WTC11 (cell line): ENCODE data around the gene CLIP2. TPM values are rescaled to one million over a fixed set of nuclear protein-coding genes. Genes with fewer than 3 reads are reported as not detected.

Experiments used
- ATAC-seq: fragments of 200-7000 bp; cut with Tn5 transposase; 2 replicates; pipeline ENCODE4 v1.10.0; 2021; ENCODE audit warnings: mild to moderate bottlenecking, moderate library complexity
- CTCF ChIA-PET: fragments of 300-600 bp; sonication (Branson Sonifier 250); formaldehyde crosslinking; loops from one replicate; lab custom pipeline; 2021; ENCODE audit warnings: antibody characterized with exemption; lab: Charles Lee
- POLR2A ChIA-PET: fragments of 350-600 bp; sonication (Branson Sonifier 250); formaldehyde crosslinking; loops from one replicate; lab custom pipeline; 2021; ENCODE audit warnings: antibody characterized with exemption; lab: Charles Lee
- DNase-seq: peaks from one replicate; pipeline ENCODE4 v3.0.0; 2021; ENCODE audit warnings: low spot score
- H3K27ac Mint-ChIP-seq: 2 replicates; pipeline ENCODE4 v1.8.0; 2021; ENCODE audit warnings: mixed read lengths
- H3K27me3 Mint-ChIP-seq: 2 replicates; pipeline ENCODE4 v1.8.0; 2021; ENCODE audit warnings: low read depth, mild to moderate bottlenecking, moderate library complexity, mixed read lengths
- H3K36me3 Mint-ChIP-seq: 2 replicates; pipeline ENCODE4 v1.8.0; 2021; ENCODE audit warnings: mixed read lengths
- H3K4me1 Mint-ChIP-seq: 2 replicates; pipeline ENCODE4 v1.8.0; 2022; ENCODE audit warnings: mixed read lengths
- H3K4me3 Mint-ChIP-seq: 2 replicates; pipeline ENCODE4 v1.8.0; 2021; ENCODE audit warnings: mild to moderate bottlenecking, moderate library complexity, mixed read lengths
- H3K9me3 Mint-ChIP-seq: 2 replicates; pipeline ENCODE4 v1.8.0; 2021; ENCODE audit warnings: mixed read lengths
- ARID4B ChIP-seq: sonication (generic); formaldehyde crosslinking; IDR thresholded peaks from 2 replicates; pipeline ENCODE4 v1.8.0; 2023; ENCODE audit warnings: missing genetic modification reagents, mild to moderate bottlenecking, borderline replicate concordance
- ERG ChIP-seq: fragments of 250-450 bp; sonication (Bioruptor Pico); IDR thresholded peaks from 2 replicates; pipeline ENCODE4 v1.8.0; 2021; ENCODE audit warnings: mild to moderate bottlenecking
- HMGA2 ChIP-seq: fragments of 250-450 bp; sonication (Bioruptor Pico); IDR thresholded peaks from 2 replicates; pipeline ENCODE4 v1.4.0; 2021; ENCODE audit warnings: mild to moderate bottlenecking, moderate library complexity
- NFATC4 ChIP-seq: fragments of 250-450 bp; sonication (Bioruptor Pico); IDR thresholded peaks from 2 replicates; pipeline ENCODE4 v1.9.0; 2021; ENCODE audit warnings: mild to moderate bottlenecking
- TP53 ChIP-seq: sonication (generic); formaldehyde crosslinking; IDR thresholded peaks from 2 replicates; pipeline ENCODE4 v1.8.1; 2023; ENCODE audit warnings: mild to moderate bottlenecking, missing genetic modification reagents
- USF1 ChIP-seq: sonication (generic); formaldehyde crosslinking; IDR thresholded peaks from 2 replicates; pipeline ENCODE4 v1.8.0; 2022; ENCODE audit warnings: mild to moderate bottlenecking, missing genetic modification reagents
- ZNF317 ChIP-seq: sonication (generic); formaldehyde crosslinking; IDR thresholded peaks from 2 replicates; pipeline ENCODE4 v1.8.1; 2023; ENCODE audit warnings: low read depth, mild to moderate bottlenecking, moderate library complexity, missing genetic modification reagents, borderline replicate concordance
- total RNA-seq: library from RNA; stranded (reverse); gene quantifications from 3 replicates; pipeline ENCODE4 v1.2.3, GENCODE V29; 2021
- TF ChIP-seq, protein P1 (sequence below): sonication (generic); formaldehyde crosslinking; IDR thresholded peaks from 2 replicates; pipeline ENCODE4 v1.8.1; 2023; ENCODE audit warnings: mild to moderate bottlenecking, missing genetic modification reagents
- TF ChIP-seq, protein P2 (sequence below): sonication (generic); formaldehyde crosslinking; conservative IDR thresholded peaks from 2 replicates; pipeline ENCODE4 v1.8.1; 2023; ENCODE audit warnings: mild to moderate bottlenecking, low read depth, missing genetic modification reagents, moderate library complexity
- TF ChIP-seq, protein P3 (sequence below): sonication (generic); formaldehyde crosslinking; IDR thresholded peaks from 2 replicates; pipeline ENCODE4 v1.8.1; 2023; ENCODE audit warnings: mild to moderate bottlenecking, missing genetic modification reagents, moderate library complexity
- TF ChIP-seq, protein P4 (sequence below): sonication (generic); formaldehyde crosslinking; IDR thresholded peaks from 2 replicates; pipeline ENCODE4 v1.8.1; 2023; ENCODE audit warnings: mild to moderate bottlenecking, missing genetic modification reagents, moderate library complexity
- TF ChIP-seq, protein P5 (sequence below): sonication (generic); formaldehyde crosslinking; IDR thresholded peaks from 2 replicates; pipeline ENCODE4 v1.8.0; 2022; ENCODE audit warnings: mild to moderate bottlenecking, missing genetic modification reagents

Gene CLIP2
- total RNA-seq, 1 experiment from 2014 or later = 48.1 TPM

- TF ChIP-seq ARID4B (CRISPR knock-in tag) = no peak
- TF ChIP-seq HMGA2 (CRISPR knock-in tag) = no peak
- no peak for TF ChIP-seq ZNF317 (CRISPR knock-in tag)
- TF ChIP-seq TP53 = no peak
- TF ChIP-seq, protein P1, sequence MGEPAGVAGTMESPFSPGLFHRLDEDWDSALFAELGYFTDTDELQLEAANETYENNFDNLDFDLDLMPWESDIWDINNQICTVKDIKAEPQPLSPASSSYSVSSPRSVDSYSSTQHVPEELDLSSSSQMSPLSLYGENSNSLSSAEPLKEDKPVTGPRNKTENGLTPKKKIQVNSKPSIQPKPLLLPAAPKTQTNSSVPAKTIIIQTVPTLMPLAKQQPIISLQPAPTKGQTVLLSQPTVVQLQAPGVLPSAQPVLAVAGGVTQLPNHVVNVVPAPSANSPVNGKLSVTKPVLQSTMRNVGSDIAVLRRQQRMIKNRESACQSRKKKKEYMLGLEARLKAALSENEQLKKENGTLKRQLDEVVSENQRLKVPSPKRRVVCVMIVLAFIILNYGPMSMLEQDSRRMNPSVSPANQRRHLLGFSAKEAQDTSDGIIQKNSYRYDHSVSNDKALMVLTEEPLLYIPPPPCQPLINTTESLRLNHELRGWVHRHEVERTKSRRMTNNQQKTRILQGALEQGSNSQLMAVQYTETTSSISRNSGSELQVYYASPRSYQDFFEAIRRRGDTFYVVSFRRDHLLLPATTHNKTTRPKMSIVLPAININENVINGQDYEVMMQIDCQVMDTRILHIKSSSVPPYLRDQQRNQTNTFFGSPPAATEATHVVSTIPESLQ (CRISPR knock-in tag) = no peak
- TF ChIP-seq, protein P2, sequence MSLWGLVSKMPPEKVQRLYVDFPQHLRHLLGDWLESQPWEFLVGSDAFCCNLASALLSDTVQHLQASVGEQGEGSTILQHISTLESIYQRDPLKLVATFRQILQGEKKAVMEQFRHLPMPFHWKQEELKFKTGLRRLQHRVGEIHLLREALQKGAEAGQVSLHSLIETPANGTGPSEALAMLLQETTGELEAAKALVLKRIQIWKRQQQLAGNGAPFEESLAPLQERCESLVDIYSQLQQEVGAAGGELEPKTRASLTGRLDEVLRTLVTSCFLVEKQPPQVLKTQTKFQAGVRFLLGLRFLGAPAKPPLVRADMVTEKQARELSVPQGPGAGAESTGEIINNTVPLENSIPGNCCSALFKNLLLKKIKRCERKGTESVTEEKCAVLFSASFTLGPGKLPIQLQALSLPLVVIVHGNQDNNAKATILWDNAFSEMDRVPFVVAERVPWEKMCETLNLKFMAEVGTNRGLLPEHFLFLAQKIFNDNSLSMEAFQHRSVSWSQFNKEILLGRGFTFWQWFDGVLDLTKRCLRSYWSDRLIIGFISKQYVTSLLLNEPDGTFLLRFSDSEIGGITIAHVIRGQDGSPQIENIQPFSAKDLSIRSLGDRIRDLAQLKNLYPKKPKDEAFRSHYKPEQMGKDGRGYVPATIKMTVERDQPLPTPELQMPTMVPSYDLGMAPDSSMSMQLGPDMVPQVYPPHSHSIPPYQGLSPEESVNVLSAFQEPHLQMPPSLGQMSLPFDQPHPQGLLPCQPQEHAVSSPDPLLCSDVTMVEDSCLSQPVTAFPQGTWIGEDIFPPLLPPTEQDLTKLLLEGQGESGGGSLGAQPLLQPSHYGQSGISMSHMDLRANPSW (CRISPR knock-in tag) = no peak
- TF ChIP-seq USF1 (CRISPR knock-in tag) = no peak
- TF ChIP-seq, all 79 proteins: peak for 0
These were observed 26.4 kb upstream of the CLIP2 start (continued) for GRCh38 chr7:74262639-74263398.

DNA sequence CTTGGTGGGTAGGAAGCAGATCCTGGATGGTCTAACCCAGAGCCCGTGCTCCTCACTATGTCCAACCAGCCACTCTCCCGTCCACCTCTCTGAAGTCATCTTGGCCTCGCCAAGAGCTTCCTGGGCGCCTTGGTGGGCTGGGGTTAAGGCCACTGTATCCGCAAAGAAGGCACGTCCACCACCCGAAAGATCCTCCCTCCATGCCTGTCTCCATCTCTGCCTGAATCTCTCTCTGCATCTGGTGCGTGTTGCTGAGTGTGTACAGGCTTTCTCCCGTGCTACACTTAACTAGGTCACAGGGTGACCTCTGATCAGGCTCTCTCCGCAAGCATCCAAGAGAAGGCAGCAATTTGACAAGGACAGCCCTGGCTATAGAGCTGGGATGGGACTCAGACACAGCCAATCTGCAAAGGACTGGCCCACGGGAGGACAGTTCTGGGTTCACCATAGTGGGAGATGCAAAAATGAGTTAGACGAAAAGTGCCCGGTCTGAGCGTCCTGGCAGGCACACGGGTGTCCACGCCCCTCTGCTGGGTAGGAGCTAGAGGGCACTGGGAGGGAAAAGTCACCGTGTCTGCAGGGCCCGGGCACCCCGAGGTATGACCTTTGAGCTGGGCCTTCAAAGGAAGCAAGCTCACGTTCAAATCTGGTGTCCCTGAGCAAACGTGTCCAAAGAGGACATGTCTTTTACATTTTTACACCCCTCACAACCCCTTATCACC is 25.6 kb upstream of the CLIP2 start:
- H3K4me1 Mint-ChIP-seq = peaks cover 6% of the 10 kb centered on the region
- no peaks in the 10 kb centered on the region for H3K9me3 Mint-ChIP-seq
- no peaks in the 10 kb centered on the region for H3K36me3 Mint-ChIP-seq
- ChIA-PET CTCF (interaction anchor here (0.9 to 1.6 kb wide), 5 partner anchors 9 to 142 kb away, joined by 4 to 5 read pairs (median 4); partner anchors contain the start of gene RFC2), POLR2A (interaction anchor here (0.5 to 0.7 kb wide), 2 partner anchors 71 to 108 kb away, joined by 3 read pairs; no protein-coding TSS in a partner anchor)
- DNase-seq = no peak
- H3K27me3 Mint-ChIP-seq = no peaks in the 10 kb centered on the region
- no peak overlapping the region for H3K27ac Mint-ChIP-seq
- H3K4me3 Mint-ChIP-seq = no peak overlapping the region
- no peak for ATAC-seq
- TF ChIP-seq, protein P3, sequence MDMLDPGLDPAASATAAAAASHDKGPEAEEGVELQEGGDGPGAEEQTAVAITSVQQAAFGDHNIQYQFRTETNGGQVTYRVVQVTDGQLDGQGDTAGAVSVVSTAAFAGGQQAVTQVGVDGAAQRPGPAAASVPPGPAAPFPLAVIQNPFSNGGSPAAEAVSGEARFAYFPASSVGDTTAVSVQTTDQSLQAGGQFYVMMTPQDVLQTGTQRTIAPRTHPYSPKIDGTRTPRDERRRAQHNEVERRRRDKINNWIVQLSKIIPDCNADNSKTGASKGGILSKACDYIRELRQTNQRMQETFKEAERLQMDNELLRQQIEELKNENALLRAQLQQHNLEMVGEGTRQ (CRISPR knock-in tag) = no peak
- no peak for TF ChIP-seq NFATC4 (CRISPR knock-in tag)
- TF ChIP-seq, protein P4, sequence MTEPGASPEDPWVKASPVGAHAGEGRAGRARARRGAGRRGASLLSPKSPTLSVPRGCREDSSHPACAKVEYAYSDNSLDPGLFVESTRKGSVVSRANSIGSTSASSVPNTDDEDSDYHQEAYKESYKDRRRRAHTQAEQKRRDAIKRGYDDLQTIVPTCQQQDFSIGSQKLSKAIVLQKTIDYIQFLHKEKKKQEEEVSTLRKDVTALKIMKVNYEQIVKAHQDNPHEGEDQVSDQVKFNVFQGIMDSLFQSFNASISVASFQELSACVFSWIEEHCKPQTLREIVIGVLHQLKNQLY (CRISPR knock-in tag) = no peak
- TF ChIP-seq USF1 (CRISPR knock-in tag) = no peak
- TF ChIP-seq ERG = no peak
- TF ChIP-seq, protein P5, sequence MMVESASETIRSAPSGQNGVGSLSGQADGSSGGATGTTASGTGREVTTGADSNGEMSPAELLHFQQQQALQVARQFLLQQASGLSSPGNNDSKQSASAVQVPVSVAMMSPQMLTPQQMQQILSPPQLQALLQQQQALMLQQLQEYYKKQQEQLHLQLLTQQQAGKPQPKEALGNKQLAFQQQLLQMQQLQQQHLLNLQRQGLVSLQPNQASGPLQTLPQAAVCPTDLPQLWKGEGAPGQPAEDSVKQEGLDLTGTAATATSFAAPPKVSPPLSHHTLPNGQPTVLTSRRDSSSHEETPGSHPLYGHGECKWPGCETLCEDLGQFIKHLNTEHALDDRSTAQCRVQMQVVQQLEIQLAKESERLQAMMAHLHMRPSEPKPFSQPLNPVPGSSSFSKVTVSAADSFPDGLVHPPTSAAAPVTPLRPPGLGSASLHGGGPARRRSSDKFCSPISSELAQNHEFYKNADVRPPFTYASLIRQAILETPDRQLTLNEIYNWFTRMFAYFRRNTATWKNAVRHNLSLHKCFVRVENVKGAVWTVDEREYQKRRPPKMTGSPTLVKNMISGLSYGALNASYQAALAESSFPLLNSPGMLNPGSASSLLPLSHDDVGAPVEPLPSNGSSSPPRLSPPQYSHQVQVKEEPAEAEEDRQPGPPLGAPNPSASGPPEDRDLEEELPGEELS (CRISPR knock-in tag) = no peak
